Progenitor cell of endocrine pancreas (in vitro differentiated cells): ENCODE data around the gene CCN5. TPM values are rescaled to one million over a fixed set of nuclear protein-coding genes. Genes with fewer than 3 reads are reported as not detected.

Experiments used
- DNase-seq: peaks from one replicate; pipeline ENCODE4 v3.0.0; 2021; ENCODE audit warnings: low spot score; ENCODE audit not compliant: unreplicated experiment
- H3K27ac Mint-ChIP-seq: 2 replicates; pipeline ENCODE4 v1.8.0; 2021; ENCODE audit warnings: mild to moderate bottlenecking, moderate library complexity, mixed read lengths
- H3K27me3 Mint-ChIP-seq: 2 replicates; pipeline ENCODE4 v1.8.0; 2021; ENCODE audit warnings: mixed read lengths
- H3K36me3 Mint-ChIP-seq: 2 replicates; pipeline ENCODE4 v1.8.0; 2022; ENCODE audit warnings: mixed read lengths; ENCODE audit not compliant: insufficient read depth
- H3K4me1 Mint-ChIP-seq: 2 replicates; pipeline ENCODE4 v1.8.0; 2021; ENCODE audit warnings: low read depth, mixed read lengths
- H3K4me3 Mint-ChIP-seq: 2 replicates; pipeline ENCODE4 v1.8.0; 2021; ENCODE audit warnings: low read depth, mild to moderate bottlenecking, moderate library complexity, mixed read lengths
- H3K9me3 Mint-ChIP-seq: 2 replicates; pipeline ENCODE4 v1.8.0; 2021; ENCODE audit warnings: low read depth, mixed read lengths
- total RNA-seq: library from RNA; stranded (reverse); gene quantifications from 2 replicates; pipeline ENCODE4 v1.2.1, GENCODE V29; 2021
- TF ChIP-seq, protein P1 (sequence below): fragments of 200-600 bp; sonication (generic); IDR thresholded peaks from one replicate; pipeline ENCODE4 v1.5.0; 2021; ENCODE audit warnings: antibody characterized with exemption, mild to moderate bottlenecking; ENCODE audit not compliant: unreplicated experiment

CCN5 gene
- total RNA-seq, 1 donor from 2014 or later = not detected

DNA sequence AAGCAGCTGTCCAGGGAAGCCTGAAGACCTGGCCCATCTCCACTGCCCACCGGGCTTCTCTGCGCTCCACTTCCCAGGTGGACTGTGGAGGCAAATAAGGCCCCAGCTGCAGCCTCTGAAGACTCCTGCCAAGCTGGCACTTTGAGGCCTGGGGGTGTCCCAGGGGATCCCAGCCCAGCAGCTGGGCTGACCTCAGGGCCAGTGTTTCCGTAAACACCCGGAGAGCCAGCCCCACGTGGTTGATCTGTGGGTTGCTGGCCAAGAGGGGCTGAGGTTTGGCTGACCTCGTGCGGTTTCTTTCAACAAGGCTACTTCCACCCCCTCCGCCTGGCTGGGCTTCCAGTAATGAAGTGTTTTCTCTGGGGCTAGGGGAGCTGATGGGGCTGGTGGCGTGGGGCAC, 12.4 kb upstream of the CCN5 start:
- H3K27me3 Mint-ChIP-seq = peaks cover 8% of the 10 kb centered on the region
- no peaks in the 10 kb centered on the region for H3K9me3 Mint-ChIP-seq
- TF ChIP-seq, protein P1, sequence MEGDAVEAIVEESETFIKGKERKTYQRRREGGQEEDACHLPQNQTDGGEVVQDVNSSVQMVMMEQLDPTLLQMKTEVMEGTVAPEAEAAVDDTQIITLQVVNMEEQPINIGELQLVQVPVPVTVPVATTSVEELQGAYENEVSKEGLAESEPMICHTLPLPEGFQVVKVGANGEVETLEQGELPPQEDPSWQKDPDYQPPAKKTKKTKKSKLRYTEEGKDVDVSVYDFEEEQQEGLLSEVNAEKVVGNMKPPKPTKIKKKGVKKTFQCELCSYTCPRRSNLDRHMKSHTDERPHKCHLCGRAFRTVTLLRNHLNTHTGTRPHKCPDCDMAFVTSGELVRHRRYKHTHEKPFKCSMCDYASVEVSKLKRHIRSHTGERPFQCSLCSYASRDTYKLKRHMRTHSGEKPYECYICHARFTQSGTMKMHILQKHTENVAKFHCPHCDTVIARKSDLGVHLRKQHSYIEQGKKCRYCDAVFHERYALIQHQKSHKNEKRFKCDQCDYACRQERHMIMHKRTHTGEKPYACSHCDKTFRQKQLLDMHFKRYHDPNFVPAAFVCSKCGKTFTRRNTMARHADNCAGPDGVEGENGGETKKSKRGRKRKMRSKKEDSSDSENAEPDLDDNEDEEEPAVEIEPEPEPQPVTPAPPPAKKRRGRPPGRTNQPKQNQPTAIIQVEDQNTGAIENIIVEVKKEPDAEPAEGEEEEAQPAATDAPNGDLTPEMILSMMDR = no peak
- H3K36me3 Mint-ChIP-seq = no peaks in the 10 kb centered on the region
- H3K27ac Mint-ChIP-seq = no peak overlapping the region
- no peak overlapping the region for H3K4me3 Mint-ChIP-seq
- H3K4me1 Mint-ChIP-seq = peaks cover 2% of the 10 kb centered on the region
- no peak for DNase-seq

DNA sequence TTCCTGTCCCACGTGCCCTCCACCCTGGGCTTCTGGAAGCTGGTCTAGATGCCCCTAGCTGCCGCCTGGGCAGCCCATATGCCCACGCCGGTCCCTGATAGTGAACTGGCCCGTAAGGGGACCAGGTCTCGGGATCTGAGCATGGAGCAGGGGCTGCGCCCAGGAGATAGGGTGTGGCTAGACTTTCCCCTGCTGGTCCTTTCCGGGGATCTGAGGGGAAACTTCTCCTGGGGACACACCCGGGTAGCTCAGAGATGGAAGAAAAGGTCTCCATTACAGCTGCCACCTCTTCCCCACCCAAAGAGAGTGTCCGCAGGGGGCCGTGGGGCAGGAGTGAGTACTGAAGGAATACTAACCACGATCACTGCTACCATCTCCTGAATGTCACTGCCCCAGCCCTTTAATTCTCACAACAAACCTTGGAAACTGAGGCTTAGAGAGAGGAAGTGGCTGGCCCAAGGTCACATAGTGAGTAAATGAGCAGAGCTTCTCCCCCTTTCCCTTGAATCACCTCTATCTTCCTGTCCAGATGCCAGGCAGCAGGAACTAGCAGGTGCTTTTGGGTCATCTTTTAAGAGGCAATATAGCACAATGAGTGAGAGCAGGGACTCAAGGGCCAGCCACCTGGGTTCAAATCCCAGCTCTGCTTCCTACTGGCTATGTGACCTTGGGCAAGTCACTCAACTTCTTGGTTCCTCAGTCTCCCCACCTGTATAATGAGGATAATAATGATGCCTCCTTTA, 11.8 kb upstream of the CCN5 start:
- no peak overlapping the region for H3K27ac Mint-ChIP-seq
- DNase-seq = no peak
- peaks cover 2% of the 10 kb centered on the region for H3K4me1 Mint-ChIP-seq
- TF ChIP-seq, protein P1 = no peak
- peaks cover 8% of the 10 kb centered on the region for H3K27me3 Mint-ChIP-seq
- H3K36me3 Mint-ChIP-seq = no peaks in the 10 kb centered on the region
- H3K4me3 Mint-ChIP-seq = no peak overlapping the region
- no peaks in the 10 kb centered on the region for H3K9me3 Mint-ChIP-seq

DNA sequence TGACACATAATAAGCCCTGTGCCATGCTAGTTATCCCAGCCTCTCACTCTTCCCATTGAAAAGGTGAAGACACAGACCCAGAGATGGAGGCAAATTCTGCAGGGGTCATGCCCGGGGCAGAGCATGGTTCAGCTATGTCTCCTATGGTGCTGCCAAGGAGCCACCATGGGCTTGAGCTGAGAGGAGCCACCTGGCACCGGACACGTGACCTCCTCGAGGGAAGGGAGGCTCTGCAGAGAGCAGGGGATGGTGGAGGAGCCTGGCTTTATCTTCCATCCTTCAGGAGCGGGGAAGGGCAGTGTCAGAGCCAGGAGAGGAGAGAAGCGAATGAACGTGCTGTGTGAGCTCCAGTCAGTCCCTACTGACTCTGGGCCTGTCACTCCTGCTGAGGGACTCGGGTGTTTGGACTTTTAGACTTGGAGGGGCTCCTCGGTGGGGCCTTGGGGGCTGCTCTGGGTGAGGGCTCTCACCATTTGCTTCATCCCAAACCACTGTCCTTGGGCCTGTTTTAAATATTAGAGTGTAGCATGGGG, 11.1 kb upstream of the CCN5 start:
- Mint-ChIP-seq H3K36me3 (no peaks in the 10 kb centered on the region), H3K4me3 (no peak overlapping the region), H3K9me3 (no peaks in the 10 kb centered on the region), H3K27ac (no peak overlapping the region), H3K4me1 (peaks cover 2% of the 10 kb centered on the region), H3K27me3 (peaks cover 8% of the 10 kb centered on the region)
- TF ChIP-seq, protein P1 = no peak
- no peak for DNase-seq

DNA sequence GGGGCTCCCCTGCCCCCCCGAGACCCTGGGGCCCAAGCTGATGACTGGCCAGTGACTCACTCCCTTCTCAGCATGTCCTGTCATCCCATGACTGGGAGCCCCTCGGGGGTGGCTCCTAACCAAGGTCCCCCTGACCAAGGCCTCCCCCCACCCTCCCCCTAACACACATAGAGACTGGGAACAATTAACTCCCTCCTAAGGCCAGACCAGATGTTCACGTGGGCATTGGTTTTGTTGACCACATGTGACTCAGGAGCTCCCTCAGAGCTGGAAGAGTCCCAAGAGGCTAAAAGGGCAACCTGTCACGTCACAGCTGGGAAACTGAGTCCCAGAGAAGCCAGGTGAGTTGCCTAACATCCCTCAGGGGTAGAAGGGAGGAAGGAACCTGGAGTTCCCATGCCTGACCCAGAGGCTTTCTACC, 10.6 kb upstream of the CCN5 start:
- TF ChIP-seq, protein P1 = no peak
- Mint-ChIP-seq H3K27ac (no peak overlapping the region), H3K36me3 (no peaks in the 10 kb centered on the region), H3K27me3 (peaks cover 8% of the 10 kb centered on the region), H3K9me3 (no peaks in the 10 kb centered on the region), H3K4me3 (no peak overlapping the region), H3K4me1 (peaks cover 2% of the 10 kb centered on the region)
- DNase-seq = no peak

DNA sequence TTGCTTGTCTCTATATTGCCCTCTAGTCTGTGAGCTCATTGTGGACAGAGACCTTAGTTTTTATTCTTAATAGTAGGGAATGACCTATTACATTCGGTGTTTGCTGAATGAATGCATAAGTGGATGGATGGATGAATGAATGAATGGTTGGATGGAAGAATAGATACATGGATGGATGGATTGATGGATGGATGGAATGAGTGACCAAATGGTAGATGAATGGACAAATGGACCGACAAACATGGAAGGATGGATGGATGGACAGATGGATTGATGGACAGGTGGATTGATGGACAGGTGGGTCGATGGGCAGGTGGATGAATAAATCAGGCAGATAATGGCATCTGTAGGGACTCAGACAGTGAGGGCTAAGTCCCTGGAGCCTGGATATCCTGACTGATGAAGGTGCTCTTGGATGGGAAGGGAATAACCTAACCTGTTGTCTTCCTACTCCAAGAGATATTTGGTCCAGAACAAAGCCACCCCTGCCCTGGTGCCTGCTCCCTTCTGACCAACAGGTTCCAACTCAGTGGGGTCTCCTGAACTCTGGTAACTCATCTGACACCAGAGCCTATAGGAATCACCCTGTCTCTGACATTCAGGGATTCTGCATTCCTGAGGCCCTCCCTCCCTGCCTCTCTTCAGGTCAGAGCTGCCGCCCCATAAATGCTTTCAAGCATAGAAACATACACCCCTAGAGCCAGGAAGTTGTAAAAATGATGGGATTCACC, 9.6 kb upstream of the CCN5 start:
- Mint-ChIP-seq H3K4me3 (no peak overlapping the region), H3K36me3 (no peaks in the 10 kb centered on the region), H3K27me3 (peaks cover 8% of the 10 kb centered on the region), H3K9me3 (no peaks in the 10 kb centered on the region), H3K27ac (no peak overlapping the region), H3K4me1 (peaks cover 2% of the 10 kb centered on the region)
- TF ChIP-seq, protein P1 = no peak
- DNase-seq = no peak
